ENCODE data around the gene HOXA4. TPM values are rescaled to one million over a fixed set of nuclear protein-coding genes. Genes with fewer than 3 reads are reported as not detected.

Gene HOXA4
- total RNA-seq, 1 experiment from 2014 or later: 4.8 TPM

- POLR2A ChIA-PET: no interaction called here
- CTCF ChIA-PET: no interaction called here
- no peaks in the 10 kb centered on the region for H3K27me3 Mint-ChIP-seq (ENCODE audit: insufficient read depth, unreplicated experiment)
- no peak for DNase-seq
- H3K4me1 Mint-ChIP-seq (ENCODE audit: low read depth, unreplicated experiment): peaks cover 12% of the 10 kb centered on the region
- H3K4me3 Mint-ChIP-seq (ENCODE audit: unreplicated experiment): peak overlapping the region; percentile 78
- Histone ChIP-seq H3K4me3 (ENCODE audit: low read depth, low read length) (peak overlapping the region; percentile 66), H3K36me3 (ENCODE audit: control insufficient read depth, insufficient read depth, low read length) (no peaks in the 10 kb centered on the region), H3K27me3 (replicated peaks; ENCODE audit: control insufficient read depth, insufficient read depth, low read length) (no peaks in the 10 kb centered on the region), H3K9me3 (no peaks in the 10 kb centered on the region), H3K4me1 (peaks cover 5% of the 10 kb centered on the region; the same call in 1 of the 2 replicates)
- BruUV-seq (replicated peaks): no TSS peak
- H3K27ac Mint-ChIP-seq (ENCODE audit: unreplicated experiment): no peak overlapping the region
- TF ChIP-seq CTCF (IDR thresholded peaks at IDR 0.05; ENCODE audit: insufficient read depth in 1 of 2, low read depth in 1 of 2, low read length in 1 of 2, severe bottlenecking in 1 of 2, unreplicated experiment in 1 of 2): no peak
- H3K36me3 Mint-ChIP-seq (ENCODE audit: insufficient read depth, unreplicated experiment): peaks cover 16% of the 10 kb centered on the region
- no peaks in the 10 kb centered on the region for H3K9me3 Mint-ChIP-seq (ENCODE audit: unreplicated experiment)
- intact Hi-C loops (cut with micrococcal nuclease; ENCODE audit: unreplicated experiment): loop anchor here (10.0 kb wide), 1 partner anchor 962 kb away; the partner anchor contains the start of genes CBX3 and HNRNPA2B1
These were observed 36.3 kb upstream of the HOXA4 start for GRCh38 chr7:27166531-27167505.

- intact Hi-C loops (cut with micrococcal nuclease; ENCODE audit: unreplicated experiment): loop anchor here (10.0 kb wide), 1 partner anchor 961 kb away; the partner anchor contains the start of genes CBX3 and HNRNPA2B1
- CTCF ChIA-PET: interaction anchor here (0.5 to 0.8 kb wide), 2 partner anchors 10 to 503 kb away, joined by 3 read pairs; no protein-coding TSS in a partner anchor
- H3K27ac Mint-ChIP-seq (ENCODE audit: unreplicated experiment): peak overlapping the region; percentile 42
- peaks cover 5% of the 10 kb centered on the region; the same call in 1 of the 2 replicates for H3K4me1 ChIP-seq
- H3K4me3 ChIP-seq (ENCODE audit: low read depth, low read length): peak overlapping the region; percentile 66
- H3K27me3 Mint-ChIP-seq (ENCODE audit: insufficient read depth, unreplicated experiment): no peaks in the 10 kb centered on the region
- no TSS peak for BruUV-seq (replicated peaks)
- no peak for TF ChIP-seq CTCF (IDR thresholded peaks at IDR 0.05; ENCODE audit: insufficient read depth in 1 of 2, low read depth in 1 of 2, low read length in 1 of 2, severe bottlenecking in 1 of 2, unreplicated experiment in 1 of 2)
- no peaks in the 10 kb centered on the region for H3K9me3 Mint-ChIP-seq (ENCODE audit: unreplicated experiment)
- no peak for DNase-seq
- H3K4me3 Mint-ChIP-seq (ENCODE audit: unreplicated experiment): peak overlapping the region; percentile 78
- no peaks in the 10 kb centered on the region for H3K27me3 ChIP-seq (replicated peaks; ENCODE audit: control insufficient read depth, insufficient read depth, low read length)
- no peaks in the 10 kb centered on the region for H3K9me3 ChIP-seq
- H3K4me1 Mint-ChIP-seq (ENCODE audit: low read depth, unreplicated experiment): peaks cover 7% of the 10 kb centered on the region
- H3K36me3 ChIP-seq (ENCODE audit: control insufficient read depth, insufficient read depth, low read length): no peaks in the 10 kb centered on the region
- peaks cover 11% of the 10 kb centered on the region for H3K36me3 Mint-ChIP-seq (ENCODE audit: insufficient read depth, unreplicated experiment)
- POLR2A ChIA-PET: no interaction called here
These were observed 35.5 kb upstream of the HOXA4 start for GRCh38 chr7:27165996-27166530.

All from Caco-2 (cell line).